SIG-M5 (cell line): ENCODE results near the gene FOXO6.

Experiments used
- DNase-seq: peaks from one replicate; lab custom pipeline; 2025; lab: John Stamatoyannopoulos, UW

FOXO6 gene

DNA sequence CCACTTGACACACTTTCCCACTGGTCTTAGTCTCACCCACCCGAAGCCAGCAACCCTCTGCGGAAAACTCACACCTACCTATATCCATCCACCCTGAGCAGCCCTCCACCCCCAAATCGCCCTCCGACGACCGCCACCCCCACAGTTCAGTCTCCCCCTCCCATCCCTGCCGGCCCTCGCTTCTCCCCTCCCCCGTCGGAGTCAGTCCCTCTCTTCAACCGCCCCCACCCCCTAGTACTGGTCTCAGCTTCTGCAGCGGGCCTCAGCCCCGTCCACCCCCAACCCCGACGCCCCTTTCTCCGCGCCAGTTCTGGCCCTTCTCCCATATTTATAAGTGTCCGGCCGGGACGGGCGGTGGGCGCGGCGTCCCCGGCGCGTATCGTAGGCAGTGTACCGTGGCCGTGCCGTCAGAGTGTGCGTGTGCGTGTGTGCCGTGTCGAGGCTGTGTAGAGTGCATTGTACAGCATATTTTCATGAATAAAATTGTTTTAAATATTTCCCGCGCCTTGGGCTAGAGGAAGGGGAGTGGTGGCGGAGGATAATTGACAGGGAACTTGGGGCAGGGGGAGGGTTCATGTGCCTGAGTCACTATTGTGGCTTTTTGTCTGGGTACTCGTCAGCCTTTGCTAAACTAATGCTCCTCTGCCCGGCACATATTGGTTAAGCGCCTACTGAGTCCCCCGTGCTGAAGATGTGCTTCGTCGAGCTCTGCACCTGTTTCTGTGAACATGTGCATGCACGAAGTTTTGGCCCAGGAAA is 22.0 kb downstream of the FOXO6 start:
- DNase-seq = peak; percentile 8

DNA sequence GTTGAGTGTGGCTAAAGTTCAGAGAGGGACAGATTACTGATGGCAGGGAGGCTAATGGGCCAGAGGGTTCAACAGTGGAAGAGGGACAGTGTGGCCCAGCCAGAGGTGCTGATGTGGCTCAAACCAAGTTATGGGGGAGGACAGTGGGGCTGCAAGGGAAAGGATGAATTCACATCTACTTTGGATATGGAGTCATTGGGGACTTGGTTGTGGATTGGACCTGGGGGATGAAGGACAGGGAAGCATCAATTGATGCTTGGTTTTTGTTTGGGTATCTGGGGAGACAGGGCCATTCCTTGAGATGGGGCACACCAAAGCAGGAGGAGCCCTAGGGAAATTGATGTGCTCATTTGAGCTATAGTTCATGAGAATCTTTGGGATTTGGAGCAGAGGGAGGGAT is 23.3 kb downstream of the FOXO6 start:
- no peak for DNase-seq

DNA sequence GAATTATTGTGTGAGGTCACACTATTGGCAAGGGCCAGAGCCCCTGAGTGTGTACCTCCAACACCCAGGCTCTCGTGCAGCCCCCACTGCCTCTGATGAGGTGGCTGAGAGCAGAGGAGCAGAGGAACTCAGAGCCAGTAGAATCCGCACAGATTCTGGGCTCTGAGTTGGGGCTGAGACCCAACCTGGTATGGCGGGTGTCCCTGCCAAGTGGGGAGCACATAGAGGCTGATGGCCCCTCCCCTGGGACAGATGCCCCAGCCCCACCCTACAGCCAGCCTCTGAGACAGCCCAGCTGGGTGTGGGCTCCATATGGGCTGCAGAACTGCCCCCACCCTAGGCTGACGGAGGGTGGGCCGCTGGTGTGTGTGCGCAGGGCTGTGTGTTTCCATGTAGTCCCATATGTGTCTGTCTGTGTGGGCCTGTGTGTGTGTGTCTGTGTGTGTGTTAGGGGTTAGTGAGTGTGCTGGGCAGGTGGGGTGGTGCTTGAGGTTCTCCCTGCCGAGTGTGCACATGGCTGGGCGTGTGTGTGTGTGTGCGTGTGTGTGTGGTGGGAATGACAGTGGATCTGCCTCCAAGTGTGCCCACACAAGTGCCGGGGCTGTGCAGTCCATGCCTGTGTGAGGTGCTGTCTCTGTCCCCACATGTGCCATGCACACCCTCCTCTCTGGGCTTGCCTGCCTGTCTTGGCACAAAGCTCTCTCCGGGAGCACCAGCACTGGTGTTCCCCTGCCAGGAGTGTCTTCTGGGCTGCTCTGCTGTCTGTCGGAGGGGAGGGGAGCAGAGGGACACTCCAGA is 24.4 kb downstream of the FOXO6 start:
- DNase-seq = no peak

DNA sequence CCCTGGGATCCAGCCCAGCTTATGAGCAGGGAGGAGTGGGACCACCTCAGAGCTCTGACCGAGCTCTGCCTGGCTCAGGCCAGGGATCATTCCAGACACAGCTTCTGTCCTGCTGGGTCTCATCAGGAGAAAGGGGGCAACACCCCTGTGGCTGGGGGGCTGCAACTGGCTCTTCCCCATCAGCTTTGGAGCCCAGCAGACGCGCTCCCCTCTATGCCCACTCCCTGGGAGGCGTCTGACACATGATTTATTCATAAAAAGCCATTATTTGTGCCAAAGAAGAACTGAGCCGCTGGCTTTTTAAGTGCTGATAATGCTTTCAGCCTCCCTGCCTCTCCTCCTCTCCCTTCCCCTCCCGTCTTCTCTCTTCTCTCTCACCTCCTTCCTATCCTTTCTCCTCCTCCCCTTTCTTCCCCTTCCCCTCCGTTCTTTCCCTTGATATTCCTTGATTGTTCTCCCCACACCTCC is 25.0 kb downstream of the FOXO6 start:
- no peak for DNase-seq

DNA sequence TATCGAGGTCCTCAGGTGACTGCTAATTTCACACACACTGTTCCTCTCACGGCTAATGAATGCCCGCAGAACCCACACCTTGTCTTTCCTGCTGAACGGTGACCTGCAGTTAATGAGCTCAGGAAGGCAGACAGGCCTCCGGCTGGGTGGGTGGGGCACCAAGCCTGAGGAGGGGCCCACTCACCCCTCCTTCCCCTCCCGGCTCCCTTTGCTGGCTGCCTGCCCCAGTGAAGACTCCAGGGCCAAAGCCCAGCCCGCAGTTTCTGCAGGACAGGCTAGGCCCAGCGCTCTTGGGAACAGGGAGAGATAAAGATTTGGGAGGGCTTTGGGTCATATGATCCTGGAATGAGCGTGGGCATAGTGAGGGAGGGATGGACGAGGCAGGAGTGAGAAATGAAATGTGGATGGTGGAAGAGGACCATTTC is 26.4 kb downstream of the FOXO6 start:
- DNase-seq = no peak

DNA sequence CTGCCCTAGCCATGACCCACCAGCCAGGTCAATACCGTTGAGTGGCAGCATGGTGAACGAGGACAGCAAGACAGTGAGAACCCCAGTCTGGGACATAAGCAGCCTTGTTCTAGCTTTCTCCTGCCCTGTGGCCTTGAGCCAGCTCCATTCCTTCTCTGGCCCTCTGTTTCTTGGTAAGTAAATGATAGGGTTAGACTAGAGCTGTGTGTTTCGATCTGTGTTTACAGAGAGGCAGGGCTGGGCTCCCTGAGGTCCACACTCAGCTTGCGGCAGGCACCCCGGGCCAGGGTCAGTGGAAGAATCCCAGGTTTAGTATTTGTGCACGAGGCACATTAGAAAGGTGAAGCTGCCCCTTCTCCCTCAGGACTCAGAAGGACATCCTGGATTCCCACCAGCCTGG is 27.3 kb downstream of the FOXO6 start:
- no peak for DNase-seq

DNA sequence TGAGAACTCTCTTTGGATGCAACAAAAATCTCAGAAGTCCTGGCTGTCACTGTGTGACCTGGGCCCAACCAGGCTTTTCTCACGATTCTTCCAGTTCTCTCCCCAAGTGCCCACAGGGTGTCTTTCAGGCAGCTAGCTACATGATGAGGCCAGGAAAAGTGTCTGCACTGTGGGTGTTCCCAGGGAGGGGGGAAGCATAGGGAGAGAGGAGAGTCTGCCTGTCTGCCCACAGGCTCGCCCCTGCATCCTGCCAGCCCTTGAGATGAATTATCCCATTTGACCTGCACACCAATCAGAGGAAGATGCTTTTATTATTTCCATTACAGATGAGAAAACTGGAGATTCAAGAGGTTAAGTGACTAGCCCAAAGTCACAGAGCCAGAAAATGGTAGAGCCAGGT is 27.8 kb downstream of the FOXO6 start:
- DNase-seq = no peak

DNA sequence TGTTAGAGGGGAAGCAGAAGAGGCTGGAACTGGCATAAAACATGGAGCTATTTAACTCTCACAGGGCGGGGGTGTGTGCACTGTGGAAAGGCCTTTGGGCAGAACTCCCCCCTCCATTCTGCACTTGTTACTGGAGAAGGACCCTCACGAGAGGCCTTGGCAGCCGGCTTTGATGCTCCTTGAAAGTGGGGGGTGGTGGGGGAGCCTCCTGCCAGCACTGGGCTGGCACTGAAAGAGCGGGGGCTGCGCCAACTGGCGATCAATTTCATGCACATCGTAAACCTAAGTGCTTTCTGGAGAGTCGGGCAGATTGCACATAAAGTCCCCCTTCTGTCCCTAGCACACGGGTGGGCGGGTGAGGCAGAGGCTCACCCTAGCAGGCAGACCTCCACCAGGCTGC is 28.9 kb downstream of the FOXO6 start:
- DNase-seq = no peak

DNA sequence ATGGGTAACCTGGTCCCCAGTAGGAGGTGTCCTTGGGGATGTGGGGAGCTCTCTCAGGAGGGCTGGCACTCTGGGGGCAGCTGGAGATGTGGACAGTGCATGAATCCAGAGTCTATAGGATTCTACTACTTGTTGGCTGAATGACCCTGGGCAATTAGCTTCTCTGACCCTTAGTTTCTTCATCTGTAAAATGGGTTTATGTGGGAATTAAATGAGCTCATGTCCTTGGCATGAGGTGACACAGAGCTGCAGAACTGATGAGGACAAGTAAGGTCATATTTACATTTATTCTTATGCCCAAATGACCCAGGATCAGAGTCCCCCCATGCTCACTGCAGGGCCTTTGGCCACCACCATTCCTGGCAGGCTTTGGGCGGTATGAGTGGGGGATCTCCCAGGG is 29.3 kb downstream of the FOXO6 start:
- no peak for DNase-seq

DNA sequence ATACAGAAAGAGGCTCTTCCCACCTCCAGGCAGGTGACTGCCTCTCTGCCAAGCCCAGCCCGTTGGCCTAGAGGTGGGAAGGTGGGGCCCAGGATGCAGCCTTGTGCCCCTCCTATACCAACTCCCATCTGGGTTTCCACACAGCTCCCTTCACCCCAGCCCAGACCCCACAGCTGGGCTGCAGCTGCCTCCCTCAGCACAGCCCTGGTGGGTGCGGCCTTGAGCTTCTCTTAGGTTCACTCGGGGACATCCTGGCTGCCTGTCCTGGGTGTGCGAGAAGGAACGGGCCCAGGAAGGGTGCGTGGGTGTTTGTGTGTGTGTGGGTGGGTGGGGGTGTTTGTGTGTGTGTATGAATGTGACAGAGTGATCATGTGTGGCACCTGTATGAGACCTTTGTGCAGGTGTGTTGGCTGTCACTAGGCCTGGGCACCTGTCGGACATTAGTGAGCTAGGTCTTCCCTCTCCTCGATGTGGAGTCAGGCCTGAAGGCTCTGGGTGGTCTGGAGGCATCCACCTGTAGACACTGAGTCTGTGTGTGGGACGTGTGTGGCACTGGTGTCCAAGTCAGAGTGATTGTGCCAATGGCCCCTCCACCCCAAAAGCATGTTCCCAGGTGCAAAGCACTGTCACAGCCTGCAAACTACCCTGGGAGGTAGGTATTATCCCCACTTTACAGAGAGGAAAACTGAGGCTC is 30.7 kb downstream of the FOXO6 start:
- no peak for DNase-seq

DNA sequence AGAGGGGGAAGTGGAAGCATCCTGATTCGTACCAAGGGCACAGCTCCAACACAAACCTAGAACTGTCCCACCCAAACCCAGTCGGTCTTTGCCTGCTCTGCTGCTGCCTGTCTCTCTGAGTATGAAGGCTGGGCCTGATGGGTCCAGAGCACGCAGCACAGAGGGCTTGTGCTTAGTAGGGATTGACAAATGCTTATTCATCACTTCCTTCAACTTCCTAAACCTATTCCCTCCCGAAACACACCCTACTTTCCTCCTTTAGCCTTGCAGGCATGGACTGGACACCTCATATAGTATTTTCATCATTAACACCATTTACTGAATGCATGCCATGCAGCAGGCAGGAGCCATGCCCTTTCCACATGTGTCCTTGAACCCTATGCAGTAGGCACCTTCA is 31.3 kb downstream of the FOXO6 start:
- DNase-seq = no peak

DNA sequence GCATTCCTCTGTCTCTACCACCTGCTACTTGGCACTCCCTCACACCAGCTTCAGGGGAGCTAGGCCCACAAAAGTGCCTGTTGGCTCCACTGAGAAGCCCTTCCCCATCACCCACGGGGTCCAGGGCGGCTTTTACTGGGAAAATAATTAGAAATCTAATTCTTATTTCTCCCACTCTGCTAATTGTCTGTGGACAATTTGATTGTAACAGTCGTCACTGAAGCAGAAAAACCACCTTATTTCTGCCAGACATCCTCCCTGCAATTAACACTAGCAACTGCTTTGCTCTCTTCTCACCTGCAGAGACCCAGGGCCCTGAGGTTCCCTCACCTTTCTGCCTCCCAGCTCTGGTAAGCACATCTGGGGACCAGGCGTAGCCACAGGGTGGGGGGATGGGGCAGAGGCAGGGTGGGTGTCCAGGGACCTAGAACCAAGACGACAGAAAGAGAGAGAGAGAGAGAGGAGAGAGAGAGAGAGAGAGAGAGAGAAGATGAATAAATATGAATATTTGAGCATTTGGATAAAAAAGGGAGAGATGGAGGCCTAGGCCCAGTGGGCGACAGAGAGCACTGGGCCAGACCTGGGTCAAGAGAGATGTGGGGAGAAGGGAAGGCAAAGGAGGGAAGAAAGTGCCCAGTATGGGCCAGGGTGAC is 32.6 kb downstream of the FOXO6 start:
- DNase-seq = no peak

DNA sequence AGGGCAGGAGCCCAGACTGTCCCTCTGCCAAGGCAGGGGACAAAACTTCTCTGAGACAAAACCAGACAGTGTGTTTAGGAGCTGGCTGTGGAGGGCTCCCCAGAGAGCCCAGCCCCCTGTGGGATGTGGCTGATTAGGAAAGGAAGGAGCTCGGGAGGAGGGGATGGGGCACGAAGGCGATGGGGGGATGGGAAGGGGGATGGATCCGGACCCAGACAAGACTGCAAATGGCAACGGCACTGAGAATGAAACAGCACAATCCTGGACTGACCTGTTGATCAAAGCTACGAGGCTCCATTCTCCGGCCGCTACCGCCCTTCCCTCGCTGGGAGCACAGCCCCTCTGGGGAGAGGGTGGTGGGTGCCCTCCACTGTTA is 33.1 kb downstream of the FOXO6 start:
- DNase-seq = no peak

DNA sequence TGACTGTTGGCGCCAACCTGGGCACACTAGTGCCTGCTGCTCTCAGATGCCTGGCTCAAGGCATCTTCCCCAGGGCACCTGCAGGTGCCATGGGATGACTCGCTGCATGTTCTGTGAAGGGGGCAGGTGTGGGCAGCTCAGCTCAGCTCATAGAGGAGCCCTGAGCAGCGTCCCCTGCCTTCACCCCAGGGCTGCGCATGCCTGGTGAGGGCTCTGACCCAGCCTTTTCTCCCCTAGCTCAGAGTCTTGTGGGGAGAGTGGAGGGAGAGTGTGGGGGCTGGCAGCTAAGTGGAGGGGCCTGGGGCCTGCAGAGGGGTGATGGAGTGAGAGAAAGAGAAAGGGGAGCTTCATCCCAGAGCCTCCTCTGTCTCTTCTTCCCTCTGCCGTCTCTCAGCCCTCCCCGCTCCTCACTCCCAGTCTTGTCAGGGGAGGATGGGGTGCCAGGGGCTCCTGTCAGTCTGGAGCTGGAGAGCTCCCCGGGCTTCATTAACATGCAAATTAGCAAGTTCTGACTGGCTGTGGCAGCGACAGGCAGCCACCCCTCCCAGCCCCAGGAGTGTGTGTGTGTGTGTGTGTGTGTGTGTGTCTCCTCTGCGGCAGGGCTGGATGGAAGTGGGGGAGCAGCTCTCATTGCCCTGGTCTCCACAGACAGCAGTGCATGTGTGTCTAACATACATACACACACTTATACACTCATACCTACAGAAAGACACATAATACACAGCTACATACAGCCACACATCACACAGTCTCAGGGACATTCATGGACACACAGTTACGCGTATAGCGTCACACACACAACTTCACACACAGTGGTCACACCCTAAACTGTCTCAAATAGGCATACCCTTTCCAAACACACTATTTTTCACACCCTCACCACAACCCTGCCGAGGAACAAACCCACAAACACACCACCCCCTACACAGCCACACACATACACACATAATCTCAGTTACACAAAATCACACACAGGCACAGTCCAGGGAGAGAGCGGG is 34.0 kb downstream of the FOXO6 start:
- DNase-seq = no peak

DNA sequence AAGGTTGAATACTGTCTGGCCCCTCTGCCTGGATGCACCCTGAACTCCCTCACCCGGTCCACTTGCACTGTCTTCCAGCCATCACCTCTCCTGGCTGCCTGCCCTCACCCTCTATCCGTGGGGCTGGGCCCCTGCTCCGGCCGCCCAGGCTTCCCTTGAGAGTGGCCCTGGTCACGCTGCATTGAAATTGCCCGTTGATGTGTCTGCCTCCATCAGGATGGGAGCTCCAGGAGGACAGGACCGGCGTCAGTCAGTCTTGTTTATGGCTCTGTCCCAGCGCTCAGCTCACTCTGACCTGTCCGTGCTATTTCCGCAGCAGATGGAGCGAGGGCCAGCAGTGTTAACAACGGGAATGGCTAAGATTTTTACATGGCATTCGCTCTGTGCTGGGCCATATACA is 34.9 kb downstream of the FOXO6 start:
- DNase-seq = no peak

DNA sequence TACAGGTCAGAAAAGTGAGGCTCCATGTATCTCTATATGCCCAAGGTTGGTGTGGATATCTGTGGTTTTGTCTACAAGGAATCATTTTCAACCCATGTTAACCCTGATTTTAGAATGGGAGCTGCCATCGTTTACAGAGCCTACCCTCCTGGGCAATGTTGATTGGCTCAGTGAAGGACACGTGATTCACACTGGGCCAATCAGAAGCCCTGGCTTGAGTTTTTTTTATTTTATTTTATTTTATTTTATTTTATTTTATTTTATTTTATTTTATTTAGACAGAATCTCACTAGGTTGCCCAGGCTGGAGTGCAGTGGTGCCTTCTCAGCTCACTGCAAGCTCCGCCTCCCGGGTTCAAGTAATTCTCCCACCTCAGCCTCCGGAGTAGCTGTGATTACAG is 35.8 kb downstream of the FOXO6 start:
- no peak for DNase-seq

DNA sequence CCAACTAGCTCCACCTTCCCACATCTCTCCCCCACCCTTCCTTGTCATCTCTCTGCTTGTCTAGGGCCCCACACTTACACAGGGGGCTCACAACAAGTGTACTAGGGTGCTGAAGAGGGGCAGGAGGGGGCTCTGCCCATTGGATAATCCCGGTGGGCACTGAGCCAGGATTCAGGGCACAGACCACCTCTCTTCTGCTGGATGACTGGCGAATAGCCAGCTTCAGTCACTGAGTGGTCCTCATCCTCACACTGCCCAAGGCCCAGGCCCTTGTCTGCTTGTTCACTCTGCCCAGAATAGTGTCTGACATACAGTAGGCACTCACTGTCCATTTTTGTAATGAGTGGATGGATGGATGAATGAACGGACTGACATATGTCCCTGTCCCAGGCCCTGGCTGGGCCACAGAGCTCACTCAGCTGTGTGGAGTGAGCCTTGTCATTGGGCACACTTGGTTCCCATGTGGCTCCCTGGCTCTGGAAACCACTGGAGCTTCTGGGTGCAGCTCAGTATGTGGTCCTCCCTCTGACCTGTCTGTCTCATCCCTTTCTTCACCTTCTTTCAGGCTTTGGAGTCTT is 36.6 kb downstream of the FOXO6 start:
- no peak for DNase-seq

DNA sequence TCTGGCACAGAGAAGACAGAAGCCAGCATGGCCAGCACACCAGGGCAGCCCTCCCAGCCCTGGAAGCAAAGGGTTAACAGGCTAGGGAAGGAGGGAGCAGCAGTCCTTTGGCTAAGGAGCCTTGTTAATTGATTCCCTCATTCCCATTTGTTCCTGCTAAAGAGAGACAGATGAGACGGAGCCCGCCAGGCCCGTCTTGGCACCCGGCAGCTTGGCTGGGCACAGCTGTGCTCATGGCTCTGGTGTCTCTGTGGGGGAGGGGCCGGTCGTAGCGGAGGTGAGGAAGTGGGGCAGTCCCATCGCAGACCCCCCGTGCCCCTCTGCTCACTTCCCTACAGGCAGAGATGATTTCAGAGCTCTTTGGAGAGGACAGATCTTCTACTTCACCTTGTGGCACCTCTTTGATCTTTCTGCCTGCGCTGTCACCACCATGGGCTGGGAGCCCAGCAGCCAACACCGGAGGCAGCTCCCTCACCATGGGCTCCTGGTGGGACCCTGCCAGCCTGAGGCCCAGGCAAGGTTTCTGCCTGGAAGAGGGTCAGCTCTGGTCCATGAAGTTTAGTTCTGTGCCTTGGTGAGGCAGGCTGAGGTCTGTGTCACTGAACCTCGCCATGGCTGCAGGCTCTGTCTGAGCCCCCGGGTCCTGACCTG is 38.0 kb downstream of the FOXO6 start:
- DNase-seq = no peak

DNA sequence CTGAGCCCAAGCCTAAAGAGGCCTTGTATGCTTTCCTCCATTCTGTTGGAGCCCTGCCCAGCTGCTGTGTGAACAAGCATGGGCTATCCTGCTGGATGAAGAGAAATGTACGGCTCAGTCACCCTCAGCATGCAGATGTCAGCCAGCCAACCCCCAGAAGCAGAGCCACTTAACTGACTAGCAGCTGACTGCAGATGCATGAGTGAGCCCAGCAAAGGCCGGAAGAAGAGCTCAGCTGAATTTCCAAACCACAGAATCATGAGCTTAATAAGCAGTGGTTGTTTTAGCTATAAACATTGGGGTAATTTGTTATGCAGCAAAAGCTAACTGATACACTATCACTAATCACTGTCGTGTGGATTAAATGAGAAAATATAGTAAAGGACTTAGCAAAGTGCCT is 39.0 kb downstream of the FOXO6 start:
- DNase-seq = no peak

DNA sequence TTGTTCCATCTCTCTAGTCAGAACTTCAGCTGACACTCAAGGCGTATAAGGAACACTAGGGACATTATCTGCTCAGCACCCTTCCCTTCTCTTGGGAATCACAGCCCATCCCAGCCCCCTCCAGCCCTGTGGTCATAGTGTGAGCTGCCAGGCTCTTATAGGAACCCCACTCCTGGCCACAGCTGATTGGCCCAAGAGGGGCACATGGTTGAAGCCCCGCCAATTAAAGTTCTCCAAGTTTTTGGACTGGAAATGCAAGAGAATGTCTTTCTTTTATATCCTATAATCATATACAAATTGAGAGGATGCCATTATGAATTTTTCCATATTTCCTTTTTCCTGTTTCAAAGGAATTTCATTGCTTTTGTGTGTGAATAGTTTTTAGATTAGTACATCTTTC is 40.7 kb downstream of the FOXO6 start:
- no peak for DNase-seq
